ENCODE results near the gene NTSR1. TPM values are rescaled to one million over a fixed set of nuclear protein-coding genes. Genes with fewer than 3 reads are reported as not detected.

The NTSR1 gene
- total and polyA plus RNA-seq, 4 experiments from 2014 or later: 0.30 to 0.38 TPM; not detected in 2

DNA sequence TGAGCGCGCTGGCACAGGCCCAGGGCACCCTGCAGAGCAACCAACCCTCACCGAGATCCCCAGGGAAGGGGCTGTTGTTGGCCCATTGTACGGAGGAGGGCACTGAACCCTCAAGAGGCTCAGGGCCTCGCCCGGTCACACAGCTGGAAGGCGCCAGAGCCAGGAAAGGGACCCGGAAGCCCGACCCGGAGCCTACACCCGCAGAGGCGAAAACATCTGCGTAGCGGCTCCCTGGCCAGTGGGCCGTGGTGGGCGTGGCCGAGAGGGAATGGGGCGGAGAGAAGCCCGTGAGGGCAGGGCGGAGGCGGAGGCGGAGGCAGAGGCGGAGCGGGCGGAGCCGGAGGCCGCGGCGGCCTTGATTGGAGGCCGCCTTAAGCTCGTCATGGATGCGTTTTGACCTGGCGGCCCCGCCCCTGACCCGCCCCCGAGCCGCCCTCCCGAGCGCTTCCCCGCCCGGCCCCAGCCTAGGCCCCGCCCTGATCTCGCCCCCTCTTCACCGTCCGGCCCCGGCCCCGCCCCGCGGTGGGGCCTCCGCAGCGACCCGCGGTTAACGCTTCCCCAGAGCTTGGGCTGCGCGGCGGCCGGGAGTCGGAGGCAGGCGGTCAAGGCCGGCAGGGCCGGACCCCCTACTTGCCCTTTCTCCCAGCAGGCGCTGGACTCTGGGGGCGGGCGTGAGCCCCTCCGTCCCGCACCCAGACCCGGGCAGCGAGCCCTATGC, 85.5 kb downstream of the NTSR1 start:
- intact Hi-C loops (cut with micrococcal nuclease): loop anchor here (1.0 to 10.0 kb wide), 7 partner anchors 10 to 409 kb away; partner anchors contain the start of genes BHLHE23, OGFR and RPS21
- no peaks in the 10 kb centered on the region for H3K9me3 ChIP-seq (ENCODE audit: control insufficient read depth in 1 of 2, low read length in 2 of 2)
- Mint-ChIP-seq H3K9me3 (peaks cover 0 to 5% (median 0%) of the 10 kb centered on the region in 8 donors), H3K27me3 (no peaks in the 10 kb centered on the region), H3K4me1 (peaks cover 10 to 59% (median 28%) of the 10 kb centered on the region in 4 donors), H3K36me3 (peaks cover 6 to 20% of the 10 kb centered on the region in 2 donors), H3K4me3 (peak overlapping the region; percentile 76 to 90 (median 86)), H3K27ac (peak overlapping the region; percentile 94 to 98 (median 96))
- H3K36me3 ChIP-seq (ENCODE audit: insufficient read depth, low read length): peaks cover 4% of the 10 kb centered on the region
- peaks cover 32% of the 10 kb centered on the region for H3K4me1 ChIP-seq (ENCODE audit: insufficient read depth, low read length)
- POLR2A ChIA-PET (ENCODE audit: partially characterized antibody): interaction anchor here (0.5 to 6.2 kb wide), 31 partner anchors 8 to 672 kb away, joined by 3 to 86 read pairs (median 6); partner anchors contain the start of genes ARFGAP1, GID8, OGFR and RPS21
- peak overlapping the region; percentile 78 to 82 for H3K4me3 ChIP-seq (ENCODE audit: low read length in 2 of 2)
- CTCF ChIA-PET (ENCODE audit: partially characterized antibody): interaction anchor here (0.6 to 3.2 kb wide), 9 partner anchors 10 to 295 kb away, joined by 3 to 23 read pairs (median 4); partner anchors contain the start of gene OGFR
- DNase-seq: peak; percentile 90 to 94 (median 93)
- peak overlapping the region; percentile 83 for H3K27ac ChIP-seq (ENCODE audit: low read depth, low read length)
- no peaks in the 10 kb centered on the region for H3K27me3 ChIP-seq (ENCODE audit: insufficient read depth, low read length)

DNA sequence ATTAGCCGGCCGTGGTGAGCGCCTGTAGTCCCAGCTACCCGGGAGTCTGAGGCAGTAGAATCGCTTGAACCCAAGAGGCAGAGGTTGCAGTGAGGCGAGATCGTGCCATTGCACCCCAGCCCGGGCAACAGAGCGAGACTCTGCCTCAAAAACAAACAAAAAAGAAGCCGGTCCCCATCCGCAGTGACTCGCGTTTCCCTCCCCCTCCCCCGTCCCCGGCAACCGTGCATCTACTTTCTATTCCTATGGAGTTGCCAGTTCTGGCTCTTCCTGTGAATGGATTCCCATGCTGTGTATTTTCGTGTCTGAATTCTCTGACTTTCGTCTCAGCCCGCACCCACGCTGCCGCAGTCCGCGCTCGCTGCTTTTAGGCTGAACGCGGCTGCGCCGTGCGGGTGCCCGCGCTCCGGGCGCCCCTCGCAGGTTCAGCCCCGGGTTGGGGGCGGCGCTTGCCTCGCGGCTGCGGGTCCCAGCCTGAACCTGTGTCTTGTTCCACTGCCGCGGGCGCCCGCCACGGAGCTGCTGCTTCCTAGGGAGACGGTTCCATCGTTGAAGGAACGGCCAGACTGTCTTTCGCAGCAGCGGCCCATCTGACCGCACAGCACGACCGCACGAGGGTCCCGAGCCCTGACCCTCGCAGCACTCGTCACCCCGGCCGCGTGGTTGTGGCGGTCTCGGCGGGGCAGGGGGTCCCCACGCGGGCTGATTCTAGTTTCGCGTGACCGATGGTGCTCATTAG, 86.6 kb downstream of the NTSR1 start:
- Mint-ChIP-seq H3K4me1 (peaks cover 10 to 59% (median 28%) of the 10 kb centered on the region in 4 donors), H3K27me3 (no peaks in the 10 kb centered on the region), H3K4me3 (peak overlapping the region; percentile 76 to 90 (median 86)), H3K27ac (peak overlapping the region; percentile 94 to 98 (median 96)), H3K36me3 (peaks cover 12 to 31% of the 10 kb centered on the region in 2 donors), H3K9me3 (peaks cover 0 to 5% (median 0%) of the 10 kb centered on the region in 8 donors)
- ChIA-PET CTCF (ENCODE audit: partially characterized antibody) (interaction anchor here (1.0 to 3.2 kb wide), 4 partner anchors 13 to 130 kb away, joined by 3 to 23 read pairs (median 4); no protein-coding TSS in a partner anchor), POLR2A (ENCODE audit: partially characterized antibody) (interaction anchor here (0.8 to 6.2 kb wide), 23 partner anchors 9 to 673 kb away, joined by 3 to 86 read pairs (median 8); partner anchors contain the start of genes GID8, OGFR, RPS21 and TCFL5)
- H3K9me3 ChIP-seq (ENCODE audit: control insufficient read depth in 1 of 2, low read length in 2 of 2): no peaks in the 10 kb centered on the region
- H3K4me1 ChIP-seq (ENCODE audit: insufficient read depth, low read length): peaks cover 32% of the 10 kb centered on the region
- DNase-seq: peak; percentile 58 to 76 (median 62)
- peak overlapping the region; percentile 72 for H3K27ac ChIP-seq (ENCODE audit: low read depth, low read length)
- intact Hi-C loops (cut with micrococcal nuclease): loop anchor here (2.0 to 10.0 kb wide), 5 partner anchors 67 to 702 kb away; partner anchors contain the start of genes CABLES2, EEF1A2, RPS21 and TCFL5
- peaks cover 14% of the 10 kb centered on the region for H3K36me3 ChIP-seq (ENCODE audit: insufficient read depth, low read length)
- H3K27me3 ChIP-seq (ENCODE audit: insufficient read depth, low read length): no peaks in the 10 kb centered on the region
- peak overlapping the region; percentile 78 to 82 for H3K4me3 ChIP-seq (ENCODE audit: low read length in 2 of 2)

DNA sequence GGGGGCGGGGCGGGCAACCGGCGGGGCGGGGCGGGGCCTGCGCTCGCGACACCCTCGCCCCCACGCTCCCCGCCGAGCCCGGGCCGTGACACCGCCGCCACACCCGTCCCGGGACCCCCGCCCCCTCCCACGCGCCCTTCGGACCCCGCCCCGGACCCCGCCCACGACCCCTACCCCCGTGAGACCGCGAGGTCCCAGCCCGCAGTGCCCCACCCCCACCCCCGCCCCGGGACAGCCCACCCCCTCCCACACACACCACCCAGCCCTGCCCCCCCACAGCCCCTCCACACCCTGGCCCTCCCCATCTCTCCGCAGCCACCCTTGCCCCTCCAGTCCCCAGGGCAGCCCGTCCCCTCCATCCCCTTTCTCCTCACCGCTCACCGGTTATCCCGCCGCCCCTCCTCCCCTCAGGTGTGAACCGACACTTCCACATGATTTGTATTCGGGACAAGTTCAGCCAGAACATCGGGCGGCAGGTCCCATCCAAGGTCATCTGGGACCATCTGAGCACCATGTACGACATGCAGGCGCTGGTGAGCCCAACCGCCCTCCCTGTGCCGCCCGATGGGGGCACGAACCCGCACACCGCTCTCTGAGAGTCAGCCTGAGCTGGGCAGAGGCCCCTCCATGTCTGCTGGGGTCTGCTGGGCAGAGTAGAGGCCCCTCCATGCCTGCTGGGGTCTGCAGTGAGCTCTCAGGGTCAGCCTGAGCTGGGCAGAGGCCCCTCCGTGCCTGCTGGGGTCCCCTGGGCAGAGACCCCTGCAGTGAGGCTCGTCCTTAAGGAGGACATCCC, 88.3 kb downstream of the NTSR1 start:
- Mint-ChIP-seq H3K36me3 (peaks cover 15 to 36% of the 10 kb centered on the region in 2 donors), H3K4me3 (peak overlapping the region; percentile 53 to 87 (median 80)), H3K27ac (peak overlapping the region in 6 of 7 donors; percentile 35 to 85 (median 58)), H3K4me1 (peaks cover 10 to 52% (median 23%) of the 10 kb centered on the region in 4 donors), H3K9me3 (peaks cover 0 to 5% (median 0%) of the 10 kb centered on the region in 8 donors), H3K27me3 (no peaks in the 10 kb centered on the region)
- DNase-seq: no peak
- peak overlapping the region; percentile 35 for H3K27ac ChIP-seq (ENCODE audit: low read depth, low read length)
- H3K4me3 ChIP-seq (ENCODE audit: low read length in 2 of 2): peak overlapping the region in 1 of 2 donors; percentile 82
- peaks cover 18% of the 10 kb centered on the region for H3K36me3 ChIP-seq (ENCODE audit: insufficient read depth, low read length)
- CTCF ChIA-PET (ENCODE audit: partially characterized antibody): interaction anchor here (3.2 kb wide), 1 partner anchor 11 kb away, joined by 23 read pairs; no protein-coding TSS in a partner anchor
- peaks cover 25% of the 10 kb centered on the region for H3K4me1 ChIP-seq (ENCODE audit: insufficient read depth, low read length)
- intact Hi-C loops (cut with micrococcal nuclease): loop anchor here (5.0 to 10.0 kb wide), 4 partner anchors 65 to 700 kb away; partner anchors contain the start of genes CABLES2, EEF1A2, RPS21 and TCFL5
- no peaks in the 10 kb centered on the region for H3K27me3 ChIP-seq (ENCODE audit: insufficient read depth, low read length)
- POLR2A ChIA-PET (ENCODE audit: partially characterized antibody): interaction anchor here (0.6 to 6.2 kb wide), 14 partner anchors 8 to 388 kb away, joined by 3 to 86 read pairs (median 5); partner anchors contain the start of genes OGFR, SLCO4A1 and TCFL5
- H3K9me3 ChIP-seq (ENCODE audit: control insufficient read depth in 1 of 2, low read length in 2 of 2): no peaks in the 10 kb centered on the region

DNA sequence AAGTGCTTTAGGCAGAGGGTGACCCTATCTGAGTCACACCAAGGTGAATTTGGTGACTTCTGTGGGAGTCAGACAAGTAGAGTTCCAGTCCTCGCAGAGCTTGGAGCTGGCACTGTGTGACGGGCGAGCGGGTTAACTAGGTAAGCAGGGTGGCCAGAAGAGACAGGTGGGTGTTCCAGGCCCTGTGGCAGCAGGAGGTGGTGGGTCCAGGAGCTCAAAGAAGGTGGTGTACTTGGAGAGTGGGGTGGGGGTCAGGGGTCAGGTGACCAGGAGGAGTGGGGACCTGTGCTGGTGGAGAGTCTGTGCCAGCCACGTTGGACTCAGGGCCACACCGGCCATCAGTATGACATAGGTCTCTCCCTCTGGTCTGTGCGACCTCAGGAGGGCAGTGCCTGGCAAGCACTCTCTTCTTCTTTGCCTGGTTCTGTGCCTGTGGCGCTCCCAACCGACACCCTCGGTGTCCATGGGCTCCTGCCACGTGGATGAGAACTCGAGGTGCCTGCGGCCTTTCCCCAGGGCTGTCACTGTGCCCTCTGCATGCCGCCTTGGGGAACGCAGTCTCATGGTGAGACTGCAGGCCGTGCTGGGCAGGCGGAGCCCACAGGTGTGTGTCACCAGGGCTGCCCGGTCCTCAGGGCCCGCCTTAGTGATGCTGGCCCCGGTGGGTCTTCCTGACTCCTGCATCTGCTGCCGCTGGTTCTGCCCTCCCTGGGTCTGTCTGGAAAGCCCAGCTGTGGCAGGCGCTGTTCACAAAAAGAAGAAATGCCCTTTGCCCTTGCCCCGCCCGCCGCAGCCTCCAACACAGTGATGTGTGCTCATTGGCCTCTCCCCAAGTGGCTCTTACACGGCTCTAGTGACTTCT, 89.3 kb downstream of the NTSR1 start:
- intact Hi-C loops (cut with micrococcal nuclease): loop anchor here (5.0 to 10.0 kb wide), 4 partner anchors 64 to 699 kb away; partner anchors contain the start of genes CABLES2, EEF1A2, RPS21 and TCFL5
- ChIA-PET CTCF (ENCODE audit: partially characterized antibody) (no interaction called here), POLR2A (ENCODE audit: partially characterized antibody) (interaction anchor here (1.1 to 4.6 kb wide), 5 partner anchors 7 to 156 kb away, joined by 3 to 75 read pairs (median 8); partner anchors contain the start of gene OGFR)
- Mint-ChIP-seq H3K9me3 (peaks cover 0 to 5% (median 0%) of the 10 kb centered on the region in 8 donors), H3K4me1 (peaks cover 10 to 46% (median 23%) of the 10 kb centered on the region in 4 donors), H3K27me3 (no peaks in the 10 kb centered on the region), H3K4me3 (peak overlapping the region; percentile 50 to 87 (median 80)), H3K27ac (peak overlapping the region in 6 of 7 donors; percentile 49 to 85 (median 74)), H3K36me3 (peaks cover 15 to 36% of the 10 kb centered on the region in 2 donors)
- Histone ChIP-seq H3K27me3 (ENCODE audit: insufficient read depth, low read length) (no peaks in the 10 kb centered on the region), H3K36me3 (ENCODE audit: insufficient read depth, low read length) (peaks cover 18% of the 10 kb centered on the region), H3K4me1 (ENCODE audit: insufficient read depth, low read length) (peaks cover 25% of the 10 kb centered on the region), H3K9me3 (ENCODE audit: control insufficient read depth in 1 of 2, low read length in 2 of 2) (no peaks in the 10 kb centered on the region), H3K27ac (ENCODE audit: low read depth, low read length) (no peak overlapping the region), H3K4me3 (ENCODE audit: low read length in 2 of 2) (no peak overlapping the region)
- DNase-seq: no peak

GRCh38 chr20:62799036-62799435, 90.4 kb downstream of the NTSR1 start:
- DNase-seq: no peak
- Mint-ChIP-seq H3K4me1 (peaks cover 9 to 46% (median 20%) of the 10 kb centered on the region in 4 donors), H3K9me3 (peaks cover 0 to 4% (median 0%) of the 10 kb centered on the region in 8 donors), H3K36me3 (peaks cover 15 to 36% of the 10 kb centered on the region in 2 donors), H3K4me3 (no peak overlapping the region), H3K27me3 (peaks cover 0 to under 1% of the 10 kb centered on the region in 2 donors), H3K27ac (peak overlapping the region in 1 of 7 donors; percentile 8)
- POLR2A ChIA-PET (ENCODE audit: partially characterized antibody): no interaction called here
- no peaks in the 10 kb centered on the region for H3K27me3 ChIP-seq (ENCODE audit: insufficient read depth, low read length)
- H3K27ac ChIP-seq (ENCODE audit: low read depth, low read length): no peak overlapping the region
- intact Hi-C loops (cut with micrococcal nuclease): loop anchor here (5.0 to 10.0 kb wide), 4 partner anchors 63 to 698 kb away; partner anchors contain the start of genes CABLES2, EEF1A2, RPS21 and TCFL5
- peaks cover 20% of the 10 kb centered on the region for H3K4me1 ChIP-seq (ENCODE audit: insufficient read depth, low read length)
- CTCF ChIA-PET (ENCODE audit: partially characterized antibody): no interaction called here
- no peak overlapping the region for H3K4me3 ChIP-seq (ENCODE audit: low read length in 2 of 2)
- no peaks in the 10 kb centered on the region for H3K9me3 ChIP-seq (ENCODE audit: control insufficient read depth in 1 of 2, low read length in 2 of 2)
- H3K36me3 ChIP-seq (ENCODE audit: insufficient read depth, low read length): peaks cover 18% of the 10 kb centered on the region
